Esophagus muscularis mucosa (tissue), 3 donors: ENCODE results near the gene TRAF2.

Source experiments
- EP300 ChIP-seq: sonication (generic); formaldehyde crosslinking; IDR thresholded peaks from one replicate; pipeline ENCODE4 v1.6.1; 2017; ENCODE audit warnings: antibody characterized with exemption
- TF ChIP-seq, protein P1 (sequence below), 3 experiments: fragments of 200-600 bp in 2 of 3; fragments of 450-650 bp in 1 of 3; sonication (generic) in 2 of 3; IDR thresholded peaks; one replicate each; pipeline ENCODE4 v1.5.1; 2017 to 2019; ENCODE audit warnings: antibody characterized with exemption in 3 of 3, mild to moderate bottlenecking in 2 of 3, moderate library complexity in 1 of 3

DNA sequence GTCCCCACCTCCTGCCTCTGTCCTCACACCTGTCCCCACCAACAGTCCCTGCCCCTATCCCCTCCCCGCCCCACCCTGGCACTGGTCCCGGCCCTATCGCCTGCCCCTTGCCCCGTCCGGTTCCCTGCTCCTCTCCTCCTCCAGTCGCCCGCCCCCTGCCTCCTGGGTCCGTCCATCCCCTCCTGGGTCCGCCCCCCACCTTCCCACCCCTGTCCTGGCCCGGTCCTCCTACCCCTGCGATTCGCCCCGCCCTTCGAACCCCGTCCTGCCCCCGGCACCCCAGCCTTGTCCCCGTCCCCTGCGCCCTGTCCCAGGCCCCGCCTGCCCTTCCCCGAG, 20.6 kb upstream of the TRAF2 start:
- TF ChIP-seq, protein P1, sequence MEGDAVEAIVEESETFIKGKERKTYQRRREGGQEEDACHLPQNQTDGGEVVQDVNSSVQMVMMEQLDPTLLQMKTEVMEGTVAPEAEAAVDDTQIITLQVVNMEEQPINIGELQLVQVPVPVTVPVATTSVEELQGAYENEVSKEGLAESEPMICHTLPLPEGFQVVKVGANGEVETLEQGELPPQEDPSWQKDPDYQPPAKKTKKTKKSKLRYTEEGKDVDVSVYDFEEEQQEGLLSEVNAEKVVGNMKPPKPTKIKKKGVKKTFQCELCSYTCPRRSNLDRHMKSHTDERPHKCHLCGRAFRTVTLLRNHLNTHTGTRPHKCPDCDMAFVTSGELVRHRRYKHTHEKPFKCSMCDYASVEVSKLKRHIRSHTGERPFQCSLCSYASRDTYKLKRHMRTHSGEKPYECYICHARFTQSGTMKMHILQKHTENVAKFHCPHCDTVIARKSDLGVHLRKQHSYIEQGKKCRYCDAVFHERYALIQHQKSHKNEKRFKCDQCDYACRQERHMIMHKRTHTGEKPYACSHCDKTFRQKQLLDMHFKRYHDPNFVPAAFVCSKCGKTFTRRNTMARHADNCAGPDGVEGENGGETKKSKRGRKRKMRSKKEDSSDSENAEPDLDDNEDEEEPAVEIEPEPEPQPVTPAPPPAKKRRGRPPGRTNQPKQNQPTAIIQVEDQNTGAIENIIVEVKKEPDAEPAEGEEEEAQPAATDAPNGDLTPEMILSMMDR (IDR thresholded peaks at IDR 0.05): no peak
- no peak for TF ChIP-seq EP300
